ENCODE results near the gene FGD6. TPM values are rescaled to one million over a fixed set of nuclear protein-coding genes. Genes with fewer than 3 reads are reported as not detected.

Gene FGD6
- total RNA-seq, 1 experiment from 2014 or later: 25.1 TPM

DNA sequence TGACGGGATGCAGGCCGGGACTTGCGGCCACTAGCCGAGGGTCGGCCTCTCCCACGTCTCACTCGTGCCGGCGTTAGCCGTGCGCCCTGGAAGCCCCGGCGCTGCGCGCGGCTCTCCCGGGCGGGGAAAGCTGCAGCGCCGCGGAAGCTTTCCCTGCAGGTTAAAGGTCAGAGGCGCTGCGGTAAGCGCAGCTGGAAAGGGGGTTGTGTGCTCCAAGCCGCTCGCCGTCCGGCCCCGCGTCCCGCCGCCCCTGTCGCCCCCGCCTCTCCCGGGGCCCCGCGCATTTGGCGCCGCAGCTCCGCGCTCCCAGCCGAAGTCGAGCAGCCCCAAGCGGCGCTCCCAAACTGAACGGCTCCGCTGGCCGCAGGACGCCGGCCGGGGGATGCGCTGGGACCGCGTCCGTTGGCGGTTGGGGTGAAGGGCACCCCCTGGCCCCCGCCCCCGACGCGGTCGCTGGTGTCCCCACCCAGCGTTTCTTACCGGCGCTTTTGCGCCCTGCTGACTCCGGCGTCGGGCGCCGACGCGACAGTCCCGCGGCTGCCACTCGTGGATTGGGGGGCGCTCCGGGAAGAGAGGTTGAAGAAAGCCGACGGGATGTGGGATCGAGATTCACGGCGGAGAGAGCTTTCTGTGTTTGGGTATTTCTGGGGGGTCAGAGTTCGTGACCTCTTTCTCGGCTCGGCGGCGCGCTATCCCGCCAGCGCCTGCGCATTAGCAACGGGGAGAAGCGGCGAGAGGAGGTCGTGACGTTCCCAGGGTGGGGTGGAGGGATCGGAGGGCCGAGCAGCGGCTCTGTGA, 144.2 kb downstream of the FGD6 start, which contains the start of gene NR2C1:
Gene NR2C1 (minus strand): TSS at position 719 of the 798 bp plus-strand sequence. CDS start 6,234 bp downstream, outside the sequence.
- intact Hi-C loops (cut with micrococcal nuclease): loop anchor here (5.0 kb wide), 1 partner anchor 526 kb away; no protein-coding TSS in a partner anchor

GRCh38 chr12:95070378-95070777, 146.9 kb downstream of the FGD6 start:
- no peak overlapping the region for H3K4me3 Mint-ChIP-seq (ENCODE audit: unreplicated experiment)
- peaks cover 31% of the 10 kb centered on the region for H3K36me3 Mint-ChIP-seq (ENCODE audit: insufficient read depth, unreplicated experiment)
- H3K27ac Mint-ChIP-seq (ENCODE audit: low read depth, unreplicated experiment): no peak overlapping the region
- no peaks in the 10 kb centered on the region for H3K27me3 Mint-ChIP-seq (ENCODE audit: insufficient read depth, unreplicated experiment)
- peaks cover 13% of the 10 kb centered on the region for H3K4me1 Mint-ChIP-seq (ENCODE audit: insufficient read depth, unreplicated experiment)
- ChIA-PET POLR2A (no interaction called here), CTCF (no interaction called here)
- no TSS peak for BruUV-seq (replicated peaks)
- no peak for DNase-seq (ENCODE audit: unreplicated experiment)
- no peaks in the 10 kb centered on the region for H3K9me3 Mint-ChIP-seq (ENCODE audit: unreplicated experiment)
- no peak for TF ChIP-seq CTCF (IDR thresholded peaks at IDR 0.05; ENCODE audit: unreplicated experiment)
- intact Hi-C loops (cut with micrococcal nuclease): loop anchor here (5.0 kb wide), 1 partner anchor 523 kb away; no protein-coding TSS in a partner anchor

More for the DNA sequence above, 144.2 kb downstream of the FGD6 start, which contains the start of gene NR2C1:
- ChIA-PET POLR2A (interaction anchor here (0.5 to 3.6 kb wide), 26 partner anchors 12 to 1117 kb away, joined by 3 to 34 read pairs (median 4); partner anchors contain the start of genes FGD6, METAP2, NDUFA12 and VEZT), CTCF (interaction anchor here (0.6 to 2.6 kb wide), 21 partner anchors 9 to 733 kb away, joined by 3 to 23 read pairs (median 4); no protein-coding TSS in a partner anchor)
- H3K36me3 Mint-ChIP-seq (ENCODE audit: insufficient read depth, unreplicated experiment): peaks cover 22% of the 10 kb centered on the region
- H3K27ac Mint-ChIP-seq (ENCODE audit: low read depth, unreplicated experiment): peak within 1 kb of the TSS; percentile 59
- TSS peak; percentile 31 for BruUV-seq (replicated peaks)
- H3K4me1 Mint-ChIP-seq (ENCODE audit: insufficient read depth, unreplicated experiment): peaks cover 4% of the 10 kb centered on the region
- peak; percentile 92 for DNase-seq (ENCODE audit: unreplicated experiment)
- H3K9me3 Mint-ChIP-seq (ENCODE audit: unreplicated experiment): no peaks in the 10 kb centered on the region
- peak within 1 kb of the TSS; percentile 88 for H3K4me3 Mint-ChIP-seq (ENCODE audit: unreplicated experiment)
- TF ChIP-seq CTCF (IDR thresholded peaks at IDR 0.05; ENCODE audit: unreplicated experiment): no peak
- no peaks in the 10 kb centered on the region for H3K27me3 Mint-ChIP-seq (ENCODE audit: insufficient read depth, unreplicated experiment)

GRCh38 chr12:95066091-95066855, 151.0 kb downstream of the FGD6 start:
- POLR2A ChIA-PET: no interaction called here
- TF ChIP-seq CTCF (IDR thresholded peaks at IDR 0.05; ENCODE audit: unreplicated experiment): no peak
- peaks cover 64% of the 10 kb centered on the region for H3K36me3 Mint-ChIP-seq (ENCODE audit: insufficient read depth, unreplicated experiment)
- H3K4me1 Mint-ChIP-seq (ENCODE audit: insufficient read depth, unreplicated experiment): peaks cover 13% of the 10 kb centered on the region
- no peak overlapping the region for H3K4me3 Mint-ChIP-seq (ENCODE audit: unreplicated experiment)
- H3K27me3 Mint-ChIP-seq (ENCODE audit: insufficient read depth, unreplicated experiment): no peaks in the 10 kb centered on the region
- CTCF ChIA-PET: no interaction called here
- intact Hi-C loops (cut with micrococcal nuclease): no loop called here
- BruUV-seq (replicated peaks): no TSS peak
- DNase-seq (ENCODE audit: unreplicated experiment): peak; percentile 32
- no peaks in the 10 kb centered on the region for H3K9me3 Mint-ChIP-seq (ENCODE audit: unreplicated experiment)
- H3K27ac Mint-ChIP-seq (ENCODE audit: low read depth, unreplicated experiment): no peak overlapping the region

DNA sequence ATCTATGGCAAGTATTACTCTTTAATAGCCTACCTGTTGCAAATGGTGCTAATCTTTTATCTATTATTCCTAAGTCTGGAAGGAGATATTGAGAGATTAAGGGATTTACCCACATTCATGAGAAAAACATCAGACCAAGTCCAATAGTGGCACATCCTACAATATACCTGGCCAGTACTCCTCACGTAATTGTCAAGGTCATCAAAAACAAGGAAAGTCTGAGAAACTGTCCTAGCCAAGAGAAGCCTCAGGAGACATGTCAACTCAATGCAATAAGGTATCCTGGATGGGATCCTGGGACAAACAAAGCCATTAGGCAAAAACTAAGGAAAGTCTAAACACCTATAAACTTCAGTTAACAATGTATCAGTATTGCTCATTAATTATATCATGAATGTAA, 156.3 kb downstream of the FGD6 start:
- H3K27me3 Mint-ChIP-seq (ENCODE audit: insufficient read depth, unreplicated experiment): no peaks in the 10 kb centered on the region
- no peak overlapping the region for H3K4me3 Mint-ChIP-seq (ENCODE audit: unreplicated experiment)
- intact Hi-C loops (cut with micrococcal nuclease): no loop called here
- no peaks in the 10 kb centered on the region for H3K9me3 Mint-ChIP-seq (ENCODE audit: unreplicated experiment)
- TF ChIP-seq CTCF (IDR thresholded peaks at IDR 0.05; ENCODE audit: unreplicated experiment): no peak
- H3K27ac Mint-ChIP-seq (ENCODE audit: low read depth, unreplicated experiment): no peak overlapping the region
- no TSS peak for BruUV-seq (replicated peaks)
- POLR2A ChIA-PET: interaction anchor here (1.4 kb wide), 1 partner anchor 12 kb away, joined by 5 read pairs; the partner anchor contains the start of gene NR2C1
- H3K36me3 Mint-ChIP-seq (ENCODE audit: insufficient read depth, unreplicated experiment): peaks cover 94% of the 10 kb centered on the region
- CTCF ChIA-PET: interaction anchor here (1.2 kb wide), 1 partner anchor 11 kb away, joined by 5 read pairs; no protein-coding TSS in a partner anchor
- no peaks in the 10 kb centered on the region for H3K4me1 Mint-ChIP-seq (ENCODE audit: insufficient read depth, unreplicated experiment)
- DNase-seq (ENCODE audit: unreplicated experiment): no peak
